ENCODE results near the gene TCF7L2.

DNA sequence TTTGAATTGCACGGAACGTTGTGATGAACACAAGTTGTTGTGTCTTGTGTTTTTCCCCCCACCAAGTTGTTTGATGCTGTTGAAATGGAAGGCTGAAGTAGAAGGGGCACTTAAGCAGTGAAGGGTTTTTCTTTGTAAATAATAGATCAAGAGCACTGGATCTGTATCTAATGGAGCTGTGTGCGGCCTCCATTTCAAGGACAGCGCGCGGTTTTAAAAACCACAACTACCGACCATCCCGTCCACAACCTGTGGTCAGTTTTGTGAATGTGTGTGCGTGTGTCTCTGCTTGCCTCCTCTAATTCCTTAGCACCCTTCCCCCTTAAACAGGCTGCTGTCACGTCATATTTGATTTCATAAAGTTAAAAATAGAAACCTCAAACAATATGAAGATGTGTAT lies 165.5 kb downstream of the TCF7L2 start:
- TF ChIP-seq, protein P1, sequence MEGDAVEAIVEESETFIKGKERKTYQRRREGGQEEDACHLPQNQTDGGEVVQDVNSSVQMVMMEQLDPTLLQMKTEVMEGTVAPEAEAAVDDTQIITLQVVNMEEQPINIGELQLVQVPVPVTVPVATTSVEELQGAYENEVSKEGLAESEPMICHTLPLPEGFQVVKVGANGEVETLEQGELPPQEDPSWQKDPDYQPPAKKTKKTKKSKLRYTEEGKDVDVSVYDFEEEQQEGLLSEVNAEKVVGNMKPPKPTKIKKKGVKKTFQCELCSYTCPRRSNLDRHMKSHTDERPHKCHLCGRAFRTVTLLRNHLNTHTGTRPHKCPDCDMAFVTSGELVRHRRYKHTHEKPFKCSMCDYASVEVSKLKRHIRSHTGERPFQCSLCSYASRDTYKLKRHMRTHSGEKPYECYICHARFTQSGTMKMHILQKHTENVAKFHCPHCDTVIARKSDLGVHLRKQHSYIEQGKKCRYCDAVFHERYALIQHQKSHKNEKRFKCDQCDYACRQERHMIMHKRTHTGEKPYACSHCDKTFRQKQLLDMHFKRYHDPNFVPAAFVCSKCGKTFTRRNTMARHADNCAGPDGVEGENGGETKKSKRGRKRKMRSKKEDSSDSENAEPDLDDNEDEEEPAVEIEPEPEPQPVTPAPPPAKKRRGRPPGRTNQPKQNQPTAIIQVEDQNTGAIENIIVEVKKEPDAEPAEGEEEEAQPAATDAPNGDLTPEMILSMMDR (IDR thresholded peaks at IDR 0.05; ENCODE audit: insufficient read depth, low read length) = no peak
- TF ChIP-seq POLR2AphosphoS5 (IDR thresholded peaks at IDR 0.05; ENCODE audit: low read depth) (no peak), GABPA (IDR thresholded peaks at IDR 0.05; ENCODE audit: low read depth) (no peak)
- TF ChIP-seq, protein P2, sequence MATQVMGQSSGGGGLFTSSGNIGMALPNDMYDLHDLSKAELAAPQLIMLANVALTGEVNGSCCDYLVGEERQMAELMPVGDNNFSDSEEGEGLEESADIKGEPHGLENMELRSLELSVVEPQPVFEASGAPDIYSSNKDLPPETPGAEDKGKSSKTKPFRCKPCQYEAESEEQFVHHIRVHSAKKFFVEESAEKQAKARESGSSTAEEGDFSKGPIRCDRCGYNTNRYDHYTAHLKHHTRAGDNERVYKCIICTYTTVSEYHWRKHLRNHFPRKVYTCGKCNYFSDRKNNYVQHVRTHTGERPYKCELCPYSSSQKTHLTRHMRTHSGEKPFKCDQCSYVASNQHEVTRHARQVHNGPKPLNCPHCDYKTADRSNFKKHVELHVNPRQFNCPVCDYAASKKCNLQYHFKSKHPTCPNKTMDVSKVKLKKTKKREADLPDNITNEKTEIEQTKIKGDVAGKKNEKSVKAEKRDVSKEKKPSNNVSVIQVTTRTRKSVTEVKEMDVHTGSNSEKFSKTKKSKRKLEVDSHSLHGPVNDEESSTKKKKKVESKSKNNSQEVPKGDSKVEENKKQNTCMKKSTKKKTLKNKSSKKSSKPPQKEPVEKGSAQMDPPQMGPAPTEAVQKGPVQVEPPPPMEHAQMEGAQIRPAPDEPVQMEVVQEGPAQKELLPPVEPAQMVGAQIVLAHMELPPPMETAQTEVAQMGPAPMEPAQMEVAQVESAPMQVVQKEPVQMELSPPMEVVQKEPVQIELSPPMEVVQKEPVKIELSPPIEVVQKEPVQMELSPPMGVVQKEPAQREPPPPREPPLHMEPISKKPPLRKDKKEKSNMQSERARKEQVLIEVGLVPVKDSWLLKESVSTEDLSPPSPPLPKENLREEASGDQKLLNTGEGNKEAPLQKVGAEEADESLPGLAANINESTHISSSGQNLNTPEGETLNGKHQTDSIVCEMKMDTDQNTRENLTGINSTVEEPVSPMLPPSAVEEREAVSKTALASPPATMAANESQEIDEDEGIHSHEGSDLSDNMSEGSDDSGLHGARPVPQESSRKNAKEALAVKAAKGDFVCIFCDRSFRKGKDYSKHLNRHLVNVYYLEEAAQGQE (IDR thresholded peaks at IDR 0.05; ENCODE audit: insufficient replicate concordance, low read depth) = no peak
